ENCODE results near the gene SND1. TPM values are rescaled to one million over a fixed set of nuclear protein-coding genes. Genes with fewer than 3 reads are reported as not detected.

SND1 gene
- total RNA-seq, 1 experiment from 2014 or later = 218 TPM

GRCh38 chr7:127752829-127753228, 100.8 kb downstream of the SND1 start:
- no peak for TF ChIP-seq CTCF (conservative IDR thresholded peaks at IDR 0.05)
- H2BK20ac ChIP-seq (ENCODE audit: low read depth, low read length, poor library complexity, severe bottlenecking) = no peak overlapping the region
- DNase-seq = no peak
- H3K27me3 Mint-ChIP-seq (ENCODE audit: low read depth) = no peaks in the 10 kb centered on the region
- H3K23ac ChIP-seq (ENCODE audit: insufficient read length, low read depth, low read length) = no peak overlapping the region
- H3K14ac ChIP-seq (ENCODE audit: insufficient read depth, low read length) = no peak overlapping the region
- peaks cover 43 to 48% of the 10 kb centered on the region in 2 experiments for H3K4me1 Mint-ChIP-seq
- H3K79me1 ChIP-seq (ENCODE audit: insufficient read depth, low read depth, low read length, poor library complexity, severe bottlenecking) = no peaks in the 10 kb centered on the region
- peaks cover 3 to 5% (median 5%) of the 10 kb centered on the region in 3 experiments; a peak in 3 of 7 replicates for H3K36me3 Mint-ChIP-seq (ENCODE audit: insufficient read depth in 1 of 3, low read depth in 3 of 3)
- no peak overlapping the region for H4K5ac ChIP-seq (ENCODE audit: insufficient read length, low read depth, low read length)
- H2AK5ac ChIP-seq (ENCODE audit: insufficient read length, low read length) = no peak overlapping the region
- H3K4me1 ChIP-seq (ENCODE audit: insufficient read depth, low read length) = peaks cover 5% of the 10 kb centered on the region; the same call in 1 of the 2 replicates
- no peaks in the 10 kb centered on the region for H3K9me3 Mint-ChIP-seq
- no peak overlapping the region for H3K4me3 Mint-ChIP-seq
- no peaks in the 10 kb centered on the region for H3K27me3 ChIP-seq (ENCODE audit: insufficient read depth, low read length)
- no peak overlapping the region for H3K4ac ChIP-seq (ENCODE audit: low read depth, low read length)
- no peaks in the 10 kb centered on the region for H3K23me2 ChIP-seq (ENCODE audit: insufficient read length, low read depth, low read length, poor library complexity, severe bottlenecking)
- no peak overlapping the region for H4K8ac ChIP-seq (replicated peaks; ENCODE audit: insufficient read length, low read depth, low read length)
- no CpG with 5 or more reads among the region's 1 CpG for WGBS (ENCODE audit: extremely low coverage, insufficient read length, low lambda C conversion rate)
- no peak overlapping the region for H3K18ac ChIP-seq (ENCODE audit: insufficient read length, low read depth, low read length)
- no peak overlapping the region for H4K91ac ChIP-seq (ENCODE audit: insufficient read length, low read depth, low read length)
- H3T11ph ChIP-seq (ENCODE audit: low read length) = no peak overlapping the region
- H3K27ac Mint-ChIP-seq = no peak overlapping the region
- peaks cover 7% of the 10 kb centered on the region; the same call in 1 of the 2 replicates for H3K79me2 ChIP-seq (ENCODE audit: insufficient read depth, low read length)
- no peaks in the 10 kb centered on the region for H3K9me3 ChIP-seq (ENCODE audit: control insufficient read depth, low read depth, low read length)
- H2BK12ac ChIP-seq (ENCODE audit: insufficient read length, low read depth, low read length) = no peak overlapping the region
- no peak overlapping the region for H3K4me2 ChIP-seq (ENCODE audit: insufficient read depth, insufficient read length, low read length)
- no peak overlapping the region for H2BK120ac ChIP-seq (ENCODE audit: low read depth, low read length, poor library complexity, severe bottlenecking)
- H3K27ac ChIP-seq (ENCODE audit: insufficient read length, low read depth, low read length) = no peak overlapping the region
- no peaks in the 10 kb centered on the region for H4K20me1 ChIP-seq (ENCODE audit: control insufficient read depth, insufficient read depth, insufficient read length)
- no peak overlapping the region for H3K56ac ChIP-seq (ENCODE audit: insufficient read length, low read depth, low read length)
- no peak overlapping the region for H2BK5ac ChIP-seq (ENCODE audit: insufficient read length, low read length)
- H2BK15ac ChIP-seq (ENCODE audit: low read depth, low read length) = no peak overlapping the region
- no peak overlapping the region for H2AFZ ChIP-seq (ENCODE audit: low read length)
- H3K9ac ChIP-seq (ENCODE audit: extremely low read depth, insufficient read length, low read length) = no peak overlapping the region

Measured in H9 (cell line).